Inflammatory macrophage treated with lipopolysaccharide for 1 hour (primary cell): ENCODE data around the gene MKS1.
A peak's percentile ranks its signal among the peaks of the same experiment; 100 is the strongest.

Source experiments
- DNase-seq, 2 donors: peaks; one replicate each; pipeline ENCODE4 v3.0.0-alpha.2; 2020 to 2022

The MKS1 gene

DNA sequence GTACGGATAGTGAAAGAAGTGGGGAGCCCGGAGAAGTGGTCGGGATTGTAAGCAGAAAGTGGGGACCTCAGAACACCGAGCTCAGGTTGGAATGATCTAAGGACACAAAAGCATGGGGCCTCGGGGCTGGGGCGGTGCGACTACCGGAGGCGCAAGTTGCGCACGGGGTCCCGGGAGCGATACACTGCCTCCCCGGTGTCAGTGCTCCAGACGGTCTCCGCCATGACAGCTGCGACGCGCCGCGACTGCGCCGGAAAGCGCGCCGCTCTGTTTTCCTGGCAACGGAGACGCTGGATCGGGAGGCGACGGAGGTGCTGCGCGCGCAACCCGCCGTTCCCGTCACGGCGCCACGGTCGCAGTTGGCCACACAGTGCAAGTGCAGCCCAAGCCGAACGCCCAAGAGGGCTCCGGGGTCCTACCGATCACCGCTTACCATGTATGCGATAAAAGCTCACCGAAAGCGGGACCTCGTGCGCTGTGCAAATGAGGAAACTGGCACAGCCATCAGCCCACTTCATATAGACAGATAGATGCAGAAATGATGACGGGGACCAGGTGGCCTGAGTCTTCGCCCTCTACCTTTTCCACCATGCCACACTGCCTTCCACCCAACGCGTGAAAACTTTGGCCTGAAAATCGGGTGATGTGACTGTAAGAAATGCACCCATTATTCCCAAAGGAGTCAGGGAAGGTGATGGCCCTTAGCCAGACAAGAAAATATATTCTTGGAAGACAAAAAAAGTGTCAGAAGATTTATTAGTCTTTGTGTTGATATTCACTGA, at the start of gene MKS1:
TSS of gene MKS1 (minus strand) at position 249 of the 782 bp plus-strand sequence. CDS start at position 224, 25 bp downstream.
- peak; percentile 89 to 97 for DNase-seq

DNA sequence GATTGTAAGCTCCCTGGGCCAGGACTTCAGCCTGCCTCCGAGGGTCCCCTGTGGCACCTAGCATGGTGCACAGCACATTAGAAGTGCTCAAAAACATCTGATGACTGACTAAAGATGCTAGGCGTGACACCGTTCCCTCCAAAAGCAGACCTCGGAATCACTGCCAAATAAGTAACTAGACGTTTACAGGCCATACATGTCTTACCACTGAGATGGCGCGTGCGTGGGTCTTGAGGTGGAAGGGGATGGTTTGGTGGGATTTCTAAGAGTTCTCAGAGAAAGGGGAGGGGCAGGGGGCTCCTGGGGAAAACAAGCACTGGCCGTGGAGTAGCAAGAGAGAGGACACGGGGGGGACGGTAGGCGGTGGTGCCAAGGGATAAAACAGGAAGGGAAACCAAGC, 49.3 kb upstream of the MKS1 start:
- DNase-seq: no peak

DNA sequence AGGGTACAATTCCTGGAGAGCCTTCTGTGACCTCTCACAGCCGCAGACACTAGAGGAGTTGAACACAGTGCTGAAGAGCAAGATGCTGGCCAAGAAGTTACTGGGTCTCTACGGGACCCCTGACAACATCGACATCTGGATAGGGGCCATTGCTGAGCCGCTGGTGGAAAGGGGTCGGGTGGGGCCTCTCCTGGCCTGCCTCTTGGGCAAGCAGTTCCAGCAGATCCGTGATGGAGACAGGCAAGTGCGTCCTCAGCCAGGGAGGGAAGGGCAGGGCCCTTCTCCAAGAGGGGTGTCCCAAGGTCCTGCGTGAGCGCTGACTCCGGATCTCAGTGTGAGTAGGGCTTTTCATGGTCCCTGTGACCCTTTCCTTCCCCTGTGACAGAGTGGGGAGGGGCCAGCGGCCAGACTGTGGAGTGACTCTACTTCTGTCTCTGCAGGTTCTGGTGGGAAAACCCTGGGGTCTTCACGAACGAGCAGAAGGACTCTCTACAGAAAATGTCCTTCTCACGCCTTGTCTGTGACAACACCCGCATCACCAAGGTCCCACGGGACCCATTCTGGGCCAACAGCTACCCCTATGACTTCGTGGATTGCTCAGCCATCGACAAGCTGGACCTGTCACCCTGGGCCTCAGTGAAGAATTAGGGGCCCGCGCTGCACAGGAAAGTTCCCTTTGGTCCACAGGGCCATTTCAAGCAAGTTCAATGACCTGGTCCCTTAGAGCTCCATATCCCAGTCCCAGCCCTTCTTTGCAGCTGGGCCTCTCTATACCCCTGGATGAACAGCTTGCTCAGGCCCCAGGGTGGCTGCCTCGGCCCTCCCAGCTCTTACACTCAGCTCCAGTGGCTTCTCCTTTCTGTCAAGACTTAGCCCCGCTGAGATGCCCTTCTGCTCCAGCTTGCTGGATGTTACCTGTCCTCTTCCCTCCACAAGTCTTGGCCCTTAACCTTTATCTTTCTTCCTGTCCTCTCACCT, 48.6 kb upstream of the MKS1 start:
- DNase-seq: no peak

DNA sequence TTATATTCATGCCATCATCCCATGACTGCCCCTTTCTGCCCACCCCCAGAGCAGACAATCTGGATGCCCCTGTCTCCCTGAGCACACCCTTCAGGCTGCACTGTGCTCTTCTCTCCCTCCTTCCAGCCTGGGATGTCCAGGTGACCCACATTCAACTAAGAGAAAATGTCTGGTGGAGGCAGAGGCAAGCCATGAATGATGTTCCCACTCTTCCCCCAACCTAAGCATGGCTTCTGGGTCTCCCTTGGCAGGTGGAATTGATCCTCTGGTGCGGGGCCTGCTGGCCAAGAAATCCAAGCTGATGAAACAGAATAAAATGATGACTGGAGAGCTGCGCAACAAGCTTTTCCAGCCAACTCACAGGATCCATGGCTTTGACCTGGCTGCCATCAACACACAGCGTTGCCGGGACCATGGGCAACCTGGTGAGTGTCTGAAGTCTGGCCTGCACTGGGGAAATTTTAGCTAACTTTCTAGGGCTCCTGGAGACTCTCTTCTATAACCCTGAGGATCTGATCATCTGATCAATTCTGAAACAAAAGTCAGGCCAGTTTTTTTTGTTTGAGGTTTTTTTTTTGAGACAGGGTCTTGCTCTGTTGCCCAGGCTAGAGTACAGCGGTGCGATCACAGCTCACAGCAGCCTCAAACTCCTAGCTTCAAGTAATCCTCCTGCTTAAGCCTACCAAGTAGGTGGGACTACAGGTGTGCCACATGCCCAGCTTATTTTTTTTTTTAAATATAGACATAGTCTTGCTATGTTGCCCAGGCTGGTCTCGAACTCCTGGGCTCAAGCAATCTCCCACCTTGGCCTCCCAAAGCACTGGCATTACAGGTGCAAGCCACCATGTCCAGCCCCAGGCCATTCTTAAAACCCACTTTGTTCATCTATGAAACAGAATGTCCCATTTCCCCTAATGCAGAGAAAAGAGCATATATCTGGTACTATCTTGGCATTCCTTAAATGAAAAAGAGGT, 47.1 kb upstream of the MKS1 start:
- DNase-seq: no peak

DNA sequence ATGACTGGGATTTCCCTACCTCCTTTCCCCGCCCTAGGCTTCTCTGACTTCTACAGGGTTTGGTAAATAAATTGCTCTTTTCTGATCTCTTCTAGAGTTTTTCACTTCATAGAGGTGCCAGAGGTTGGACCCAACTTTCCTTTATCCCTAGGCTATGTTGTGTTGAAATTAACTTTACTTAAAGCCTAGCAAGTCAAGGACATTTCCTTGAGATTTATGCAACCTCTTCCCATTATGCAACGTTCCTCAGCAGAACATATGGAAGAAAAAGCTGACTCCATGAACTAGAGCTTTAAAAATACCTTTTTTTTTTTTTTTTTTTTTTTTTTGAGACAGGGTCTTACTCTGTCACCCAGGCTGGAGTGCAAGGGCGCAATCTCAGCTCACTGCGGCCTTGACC, 46.2 kb upstream of the MKS1 start:
- peak; percentile 25 to 35 for DNase-seq

DNA sequence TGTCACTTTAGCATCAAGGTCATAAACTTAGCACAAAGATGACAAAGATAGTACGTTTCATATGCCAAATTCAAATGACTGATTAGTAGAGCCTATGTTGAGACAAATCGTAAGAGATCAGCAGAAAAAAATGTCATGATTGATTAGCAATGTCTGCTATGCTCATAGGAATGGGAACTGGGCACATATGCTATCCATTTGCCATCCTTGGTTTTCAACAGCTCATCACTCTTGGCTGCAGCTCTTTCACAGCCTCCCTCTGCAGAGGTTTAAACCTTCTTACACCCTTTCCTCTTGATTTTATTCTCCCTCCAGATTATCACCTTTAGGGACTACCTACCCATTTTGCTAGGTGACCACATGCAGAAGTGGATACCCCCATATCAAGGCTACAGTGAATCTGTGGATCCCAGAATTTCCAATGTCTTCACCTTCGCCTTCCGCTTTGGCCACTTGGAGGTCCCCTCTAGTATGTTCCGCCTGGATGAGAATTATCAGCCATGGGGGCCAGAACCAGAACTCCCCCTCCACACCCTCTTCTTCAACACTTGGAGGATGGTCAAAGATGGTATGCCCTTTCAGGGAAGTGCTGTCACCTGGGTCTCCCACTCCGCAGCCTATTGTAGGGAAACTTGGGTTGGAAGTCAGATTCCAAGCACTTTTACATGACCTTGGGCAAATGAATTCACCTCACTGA, 45.5 kb upstream of the MKS1 start:
- DNase-seq: no peak

DNA sequence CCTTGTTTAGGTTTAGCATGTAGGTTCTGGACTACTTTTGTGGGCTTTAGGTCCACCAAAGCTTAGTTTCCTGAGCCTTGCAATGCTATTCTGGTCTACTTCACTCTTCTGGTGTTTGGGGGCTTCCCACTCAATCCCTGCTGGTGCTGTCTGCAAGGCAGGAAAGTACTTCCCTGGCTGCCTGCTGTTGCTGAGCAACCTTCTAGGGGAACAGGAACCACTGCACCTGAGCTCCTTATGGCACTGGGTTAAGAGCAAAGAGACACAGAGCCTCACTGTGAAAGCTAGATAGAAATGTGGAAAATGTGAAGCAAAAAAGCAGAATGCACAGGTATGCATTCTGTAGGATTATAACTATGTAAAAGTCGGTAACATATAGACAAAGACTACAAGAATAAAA, 44.7 kb upstream of the MKS1 start:
- no peak for DNase-seq

DNA sequence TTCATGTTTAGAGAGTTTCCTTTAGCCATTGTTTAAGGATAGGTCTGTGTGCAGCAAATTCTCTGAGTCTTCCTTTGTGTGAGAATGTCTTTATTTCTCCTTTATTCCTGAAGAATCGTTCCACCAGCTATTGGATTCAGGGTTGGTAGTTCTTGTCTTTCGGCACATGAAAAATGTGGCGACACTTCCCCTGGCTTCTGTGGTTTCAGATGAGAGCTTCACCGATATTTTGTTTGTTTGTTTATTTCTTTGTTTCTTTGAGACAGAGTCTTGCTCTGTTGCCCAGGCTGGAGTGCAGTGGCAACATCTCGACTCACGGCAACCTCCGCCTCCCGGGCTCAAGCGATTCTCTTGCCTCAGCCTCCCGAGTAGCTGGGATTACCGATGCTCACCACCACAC, 43.1 kb upstream of the MKS1 start:
- no peak for DNase-seq

DNA sequence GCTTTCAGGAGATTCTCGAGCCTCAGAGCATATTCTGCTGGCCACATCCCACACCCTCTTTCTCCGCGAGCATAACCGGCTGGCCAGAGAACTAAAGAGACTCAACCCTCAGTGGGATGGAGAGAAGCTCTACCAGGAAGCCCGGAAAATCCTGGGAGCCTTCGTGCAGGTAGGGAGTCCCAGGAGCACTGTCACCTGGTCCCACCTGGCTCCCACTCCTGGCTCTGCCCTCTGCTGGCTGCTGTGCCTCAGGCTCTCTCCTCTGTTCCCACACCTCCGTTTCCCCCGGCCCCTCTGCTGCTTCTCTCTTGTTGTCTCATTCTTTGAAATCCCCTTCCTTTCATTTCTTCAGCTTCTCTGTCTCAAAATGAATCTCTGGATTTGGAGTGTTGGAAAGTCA, 35.7 kb upstream of the MKS1 start:
- DNase-seq: no peak

DNA sequence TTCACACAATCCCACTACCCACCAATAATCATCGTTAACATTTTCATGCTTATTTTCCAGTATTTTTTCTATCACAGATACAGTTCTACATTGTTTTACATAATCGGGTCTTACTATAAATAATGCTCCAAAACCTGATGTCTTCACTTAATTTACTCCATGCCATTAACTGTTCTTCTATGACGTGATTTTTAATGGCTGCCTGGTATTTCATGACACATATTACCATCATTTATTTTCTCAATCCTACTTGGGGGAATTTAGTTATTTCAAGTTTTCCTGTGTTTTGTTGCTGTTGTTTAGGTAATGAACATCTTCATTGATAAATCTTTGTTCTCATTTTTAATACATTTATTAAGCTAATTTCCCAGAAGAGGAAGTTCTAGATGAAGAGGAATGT, 34.0 kb upstream of the MKS1 start:
- no peak for DNase-seq

DNA sequence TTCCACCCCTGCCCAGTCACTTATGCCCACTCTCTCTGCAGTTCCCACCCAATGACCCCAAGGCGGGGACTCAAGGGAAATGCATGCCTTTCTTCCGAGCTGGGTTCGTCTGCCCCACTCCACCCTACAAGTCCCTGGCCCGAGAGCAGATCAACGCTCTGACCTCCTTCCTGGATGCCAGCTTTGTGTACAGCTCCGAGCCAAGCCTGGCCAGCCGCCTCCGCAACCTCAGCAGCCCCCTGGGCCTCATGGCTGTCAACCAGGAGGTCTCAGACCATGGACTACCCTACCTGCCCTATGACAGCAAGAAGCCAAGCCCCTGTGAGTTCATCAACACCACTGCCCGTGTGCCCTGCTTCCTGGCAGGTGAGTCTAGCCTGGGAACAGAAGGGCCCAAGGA, 33.1 kb upstream of the MKS1 start:
- DNase-seq: no peak

DNA sequence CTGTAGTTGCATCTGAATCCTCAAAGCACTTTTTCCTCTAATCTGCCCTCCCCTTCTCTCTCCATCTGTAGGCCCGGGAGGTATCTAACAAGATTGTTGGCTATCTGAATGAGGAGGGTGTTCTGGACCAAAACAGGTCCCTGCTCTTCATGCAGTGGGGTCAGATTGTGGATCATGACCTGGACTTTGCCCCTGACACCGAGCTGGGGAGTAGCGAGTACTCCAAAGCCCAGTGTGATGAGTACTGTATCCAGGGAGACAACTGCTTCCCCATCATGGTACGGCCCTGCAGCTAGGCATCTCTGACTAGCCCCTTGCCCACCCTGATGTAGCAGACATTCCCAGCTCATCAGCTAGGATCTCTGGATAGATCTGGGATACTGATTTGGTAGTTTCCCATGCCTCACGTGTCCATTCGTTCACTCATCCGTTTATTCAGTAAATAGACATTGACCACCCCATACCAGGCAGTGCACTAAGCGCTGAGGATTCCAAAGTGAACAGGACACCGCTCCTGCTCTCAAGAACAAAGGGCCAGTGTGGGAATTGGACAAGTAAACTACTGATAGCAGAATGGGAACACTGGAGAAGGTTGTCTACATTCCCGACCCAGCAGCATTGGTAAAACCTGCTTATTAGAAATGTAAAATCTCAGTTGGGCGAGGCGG, 31.4 kb upstream of the MKS1 start:
- DNase-seq: no peak

DNA sequence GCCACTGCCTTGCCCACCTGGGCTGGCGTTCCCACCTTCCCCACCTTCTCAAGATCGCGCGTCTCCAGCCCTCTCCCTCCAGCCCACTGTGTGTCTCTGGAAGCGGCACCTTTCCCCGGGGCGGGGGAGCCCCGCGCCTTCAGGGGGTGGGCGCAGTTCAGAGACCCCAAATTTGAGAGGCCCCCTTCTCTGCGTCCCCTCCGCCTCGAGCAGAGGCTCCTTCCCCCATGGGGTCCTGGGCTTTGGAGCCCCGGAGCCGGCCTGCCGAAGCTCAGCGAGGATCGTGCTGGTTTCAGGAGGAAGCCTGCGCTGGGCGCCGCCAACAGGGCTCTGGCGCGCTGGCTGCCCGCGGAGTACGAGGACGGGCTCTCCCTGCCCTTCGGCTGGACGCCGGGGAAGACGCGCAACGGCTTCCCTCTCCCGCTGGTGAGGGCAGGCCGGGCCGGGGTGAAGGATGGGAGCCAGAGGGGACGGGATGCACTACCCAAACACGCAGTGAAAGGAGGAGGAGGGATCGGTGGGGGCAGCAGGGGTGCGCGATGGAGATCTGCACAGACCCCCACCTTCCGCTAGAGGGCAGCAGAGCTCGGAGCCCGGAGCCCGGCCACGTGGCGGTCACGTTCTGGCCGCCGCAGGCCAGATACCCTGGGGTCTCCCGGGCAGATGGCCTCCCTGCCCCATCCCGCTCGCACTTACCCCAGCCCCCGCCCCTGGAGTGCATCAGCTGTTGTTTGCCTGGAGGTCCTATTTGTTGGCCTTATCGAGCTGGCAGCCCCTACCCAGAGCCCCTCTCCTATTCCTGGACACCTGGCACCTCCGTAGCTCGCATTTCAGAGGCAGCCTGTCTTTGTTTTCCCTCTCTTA, 30.4 kb upstream of the MKS1 start:
- peak in 1 of 2 donors; percentile 76 for DNase-seq

DNA sequence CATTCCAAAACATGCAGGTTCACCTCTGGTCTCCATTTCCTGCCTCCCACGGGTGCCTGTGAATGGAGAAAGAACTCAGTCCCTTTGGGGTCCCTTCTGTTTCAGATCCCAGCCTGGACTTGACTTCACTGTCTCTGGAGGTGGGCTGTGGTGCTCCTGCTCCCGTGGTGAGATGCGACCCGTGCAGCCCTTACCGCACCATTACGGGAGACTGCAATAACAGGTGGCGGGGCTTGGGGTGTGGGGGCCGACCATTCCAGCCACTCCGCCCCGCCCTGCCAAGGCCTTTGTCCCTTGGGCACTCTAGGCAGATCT, 29.9 kb upstream of the MKS1 start:
- DNase-seq: no peak

DNA sequence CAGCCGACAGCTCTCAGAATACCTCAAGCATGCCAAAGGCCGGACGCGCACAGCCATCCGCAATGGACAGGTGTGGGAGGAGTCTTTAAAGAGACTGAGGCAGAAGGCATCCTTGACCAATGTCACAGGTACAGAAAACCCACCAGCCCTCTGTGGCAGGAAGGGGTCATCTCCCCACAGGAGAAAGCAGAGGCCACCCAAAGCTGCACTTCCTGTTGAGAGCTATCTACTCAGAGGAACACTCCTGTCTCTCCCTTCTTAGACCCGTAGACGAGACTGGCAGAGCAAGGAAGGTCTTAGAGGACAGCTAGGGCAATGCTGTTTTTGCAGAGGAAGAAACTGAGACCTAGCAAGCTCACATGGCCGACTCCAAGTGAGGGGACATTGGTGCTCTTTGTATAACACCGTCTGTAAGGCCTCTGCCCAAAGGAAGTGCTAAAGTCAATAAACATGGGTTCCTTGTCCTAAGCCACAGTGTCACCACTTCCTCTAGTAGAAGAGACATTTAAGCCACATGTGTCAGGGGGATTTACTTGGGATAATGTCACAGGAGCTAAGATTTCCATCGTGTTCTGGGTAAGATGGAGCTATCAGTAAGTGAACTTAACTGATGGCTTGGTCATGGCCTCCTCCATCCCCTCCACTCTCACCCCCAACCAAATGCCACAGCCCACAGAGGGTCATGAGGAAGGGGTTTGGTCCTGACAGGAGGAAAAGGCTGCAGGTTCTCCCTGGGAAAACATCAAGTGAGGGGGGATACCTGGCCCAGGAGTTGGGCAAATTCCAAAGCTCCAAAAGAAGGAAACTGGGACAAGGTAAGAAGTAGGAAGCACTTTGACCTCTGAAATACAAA, 28.7 kb upstream of the MKS1 start:
- no peak for DNase-seq

DNA sequence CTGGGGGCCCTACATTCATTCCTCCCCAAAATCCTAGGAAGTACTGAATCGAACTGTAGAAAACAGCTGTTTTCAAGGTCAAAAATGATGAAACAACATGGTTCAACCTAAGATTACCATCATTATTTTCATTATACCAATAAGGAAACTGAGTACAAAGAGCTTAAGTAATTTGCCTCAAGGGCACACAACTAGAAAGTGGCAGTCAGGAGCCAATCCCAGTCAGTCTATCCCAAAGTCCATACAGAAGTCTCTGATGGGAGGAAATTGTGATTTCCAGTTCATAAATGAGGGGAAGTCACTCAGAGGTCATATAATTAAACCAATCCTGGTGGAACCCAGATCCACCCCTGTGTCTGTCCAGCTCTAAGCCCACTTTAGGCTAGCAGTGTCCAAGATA, 27.7 kb upstream of the MKS1 start:
- DNase-seq: no peak

DNA sequence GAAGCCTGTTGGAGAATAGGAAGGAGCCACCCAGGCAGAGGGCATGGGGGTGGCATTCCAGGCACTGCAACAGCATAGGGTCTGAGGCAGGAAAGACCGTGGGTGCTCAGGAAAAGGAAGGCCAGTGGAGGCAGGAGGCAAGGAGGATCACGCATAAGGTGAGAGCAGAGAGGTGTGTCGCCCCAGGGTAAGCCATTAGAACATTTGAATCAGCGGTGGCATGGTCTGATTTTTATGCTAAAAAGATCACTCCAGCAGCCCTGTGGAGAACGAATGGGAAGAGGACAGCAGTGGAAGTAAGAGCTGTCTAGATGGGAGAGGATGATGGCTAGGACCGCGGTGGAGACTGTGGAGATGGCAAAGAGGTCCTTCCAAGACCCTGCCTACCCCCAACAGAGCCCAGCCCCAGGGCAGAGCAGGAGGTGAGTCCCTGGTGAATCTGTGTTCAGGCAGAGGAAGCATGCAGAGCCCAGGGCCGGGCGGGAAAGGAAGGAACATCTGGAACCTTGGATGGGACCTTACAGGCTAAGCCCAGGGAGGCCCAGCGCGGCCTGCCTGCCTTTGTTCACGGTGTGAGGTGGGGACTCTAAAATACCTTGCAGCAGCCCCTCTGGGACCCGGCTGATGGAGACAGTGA, 27.2 kb upstream of the MKS1 start:
- DNase-seq: no peak

DNA sequence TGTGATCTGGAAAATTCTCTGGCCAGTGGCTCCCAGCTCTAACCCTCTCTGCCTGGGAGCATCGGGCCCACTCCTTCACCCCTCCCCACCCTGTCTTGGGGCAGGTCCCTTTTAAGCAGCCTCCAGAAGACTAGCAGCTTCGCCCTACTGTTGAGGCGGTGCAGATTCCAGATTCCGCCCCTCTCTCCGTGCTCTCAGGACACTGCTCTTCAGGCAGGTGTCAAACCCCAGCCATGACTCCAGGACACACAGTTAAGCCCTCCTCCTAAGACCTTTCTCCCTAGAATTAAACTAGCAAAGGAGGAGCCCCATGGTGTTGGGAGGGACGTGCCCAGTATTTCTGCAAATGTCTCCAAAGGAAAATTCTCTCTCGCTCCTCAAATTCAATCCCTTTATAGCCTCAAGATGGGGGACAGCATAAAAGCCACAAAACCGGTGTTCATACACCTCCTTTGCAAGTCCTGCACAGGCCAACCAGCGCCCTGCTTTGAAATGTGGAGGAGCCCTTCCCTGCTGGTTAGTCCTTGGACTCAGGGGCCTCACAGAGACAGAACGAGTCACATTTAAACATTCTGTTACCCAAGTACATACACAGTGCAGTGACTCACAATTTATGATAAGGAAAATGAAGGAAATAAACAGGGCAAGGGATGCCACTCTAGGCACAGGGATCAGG, 26.5 kb upstream of the MKS1 start:
- no peak for DNase-seq

DNA sequence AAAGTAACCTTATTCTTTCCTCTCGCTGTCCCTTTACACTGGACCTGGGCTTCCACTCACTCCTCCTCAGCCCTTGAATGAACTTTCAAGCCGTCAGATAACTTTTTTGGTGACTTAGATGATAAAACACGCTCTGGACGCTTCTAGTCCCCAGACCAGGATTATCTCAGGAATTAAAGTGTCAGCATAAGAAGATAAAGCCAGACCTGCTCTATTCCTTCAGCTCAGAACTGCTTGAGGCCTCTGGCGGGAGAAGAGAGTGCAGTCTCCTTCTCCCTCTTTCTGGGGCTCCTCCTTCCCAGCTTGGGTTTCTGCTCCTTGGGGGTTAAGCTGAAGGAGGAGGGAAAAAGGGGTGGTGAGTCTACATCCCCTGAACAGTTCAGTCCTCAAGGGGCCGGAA, 25.9 kb upstream of the MKS1 start:
- no peak for DNase-seq
